ENCODE data around the gene SDK2. TPM values are rescaled to one million over a fixed set of nuclear protein-coding genes. Genes with fewer than 3 reads are reported as not detected.

Gene SDK2
- total RNA-seq, 4 donors from 2014 or later: 0.18 to 3.3 (median 1.2) TPM

DNA sequence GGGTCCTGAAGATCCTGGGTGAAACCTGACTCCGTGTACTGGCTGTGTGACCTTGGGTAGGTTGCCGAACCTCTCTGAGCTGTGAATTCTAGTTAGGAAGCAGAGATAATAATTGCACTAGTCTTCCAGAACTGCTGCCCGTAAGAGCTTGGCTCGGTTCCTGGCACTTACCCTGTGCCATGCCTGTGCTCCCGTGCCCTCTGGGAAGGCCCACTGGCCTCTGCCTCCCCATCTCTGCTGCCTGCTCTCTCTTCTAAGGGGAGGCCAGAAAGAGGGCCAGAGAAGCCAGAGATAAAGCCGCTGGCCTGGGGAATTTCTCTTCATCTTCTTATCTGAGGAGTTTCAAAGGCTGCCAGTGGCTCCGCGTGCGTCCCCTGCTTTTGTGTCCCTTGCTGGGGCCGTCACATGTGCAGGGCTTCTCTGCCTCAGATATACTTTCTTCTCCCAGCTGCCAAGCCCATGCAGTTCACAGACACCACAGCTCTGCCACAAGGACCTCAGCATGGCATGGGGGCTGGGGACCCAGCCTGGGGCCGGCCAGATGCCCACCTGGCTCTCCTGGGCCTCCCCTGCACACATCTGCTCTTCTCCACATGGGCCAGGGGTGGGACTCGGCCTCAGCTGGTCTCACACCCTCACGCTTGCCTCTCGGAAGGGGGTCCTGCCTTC lies 145.2 kb downstream of the SDK2 start:
- TF ChIP-seq POLR2A (IDR thresholded peaks at IDR 0.05): no peak
- TF ChIP-seq, protein P1, sequence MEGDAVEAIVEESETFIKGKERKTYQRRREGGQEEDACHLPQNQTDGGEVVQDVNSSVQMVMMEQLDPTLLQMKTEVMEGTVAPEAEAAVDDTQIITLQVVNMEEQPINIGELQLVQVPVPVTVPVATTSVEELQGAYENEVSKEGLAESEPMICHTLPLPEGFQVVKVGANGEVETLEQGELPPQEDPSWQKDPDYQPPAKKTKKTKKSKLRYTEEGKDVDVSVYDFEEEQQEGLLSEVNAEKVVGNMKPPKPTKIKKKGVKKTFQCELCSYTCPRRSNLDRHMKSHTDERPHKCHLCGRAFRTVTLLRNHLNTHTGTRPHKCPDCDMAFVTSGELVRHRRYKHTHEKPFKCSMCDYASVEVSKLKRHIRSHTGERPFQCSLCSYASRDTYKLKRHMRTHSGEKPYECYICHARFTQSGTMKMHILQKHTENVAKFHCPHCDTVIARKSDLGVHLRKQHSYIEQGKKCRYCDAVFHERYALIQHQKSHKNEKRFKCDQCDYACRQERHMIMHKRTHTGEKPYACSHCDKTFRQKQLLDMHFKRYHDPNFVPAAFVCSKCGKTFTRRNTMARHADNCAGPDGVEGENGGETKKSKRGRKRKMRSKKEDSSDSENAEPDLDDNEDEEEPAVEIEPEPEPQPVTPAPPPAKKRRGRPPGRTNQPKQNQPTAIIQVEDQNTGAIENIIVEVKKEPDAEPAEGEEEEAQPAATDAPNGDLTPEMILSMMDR (IDR thresholded peaks at IDR 0.05): no peak
- no peaks in the 10 kb centered on the region for H3K4me1 ChIP-seq
- H3K4me3 ChIP-seq: no peak overlapping the region
- no peak for DNase-seq
- no peak overlapping the region for H3K27ac ChIP-seq
- no peaks in the 10 kb centered on the region for H3K36me3 ChIP-seq
- peaks cover 0 to 4% (median 0%) of the 10 kb centered on the region in 4 donors for H3K9me3 ChIP-seq
- no peaks in the 10 kb centered on the region for H3K27me3 ChIP-seq

DNA sequence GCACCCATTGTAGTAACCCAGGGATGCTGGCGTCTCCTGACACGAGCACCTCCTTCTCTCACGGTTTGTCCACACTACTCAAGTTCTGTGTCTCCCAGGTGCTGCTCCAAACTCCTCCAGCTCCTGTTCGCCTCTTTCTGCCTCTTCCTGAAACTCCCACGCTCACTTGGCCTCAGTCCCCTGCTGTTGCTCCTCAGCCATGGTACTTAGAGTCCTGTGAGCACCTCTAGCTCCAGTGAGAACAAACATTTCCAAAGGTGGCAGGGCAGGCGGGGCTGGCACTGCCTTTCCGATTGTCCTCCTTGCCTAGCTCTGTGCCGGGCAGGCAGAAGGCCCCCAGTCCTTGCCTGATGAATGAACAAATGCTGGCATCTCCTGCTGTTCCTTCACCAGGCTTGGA lies 146.1 kb downstream of the SDK2 start:
- no peaks in the 10 kb centered on the region for H3K4me1 ChIP-seq
- no peaks in the 10 kb centered on the region for H3K27me3 ChIP-seq
- no peaks in the 10 kb centered on the region for H3K36me3 ChIP-seq
- no peak for TF ChIP-seq POLR2A (IDR thresholded peaks at IDR 0.05)
- TF ChIP-seq, protein P1 (IDR thresholded peaks at IDR 0.05): no peak
- H3K9me3 ChIP-seq: no peaks in the 10 kb centered on the region
- H3K27ac ChIP-seq: no peak overlapping the region
- no peak for DNase-seq
- H3K4me3 ChIP-seq: no peak overlapping the region

DNA sequence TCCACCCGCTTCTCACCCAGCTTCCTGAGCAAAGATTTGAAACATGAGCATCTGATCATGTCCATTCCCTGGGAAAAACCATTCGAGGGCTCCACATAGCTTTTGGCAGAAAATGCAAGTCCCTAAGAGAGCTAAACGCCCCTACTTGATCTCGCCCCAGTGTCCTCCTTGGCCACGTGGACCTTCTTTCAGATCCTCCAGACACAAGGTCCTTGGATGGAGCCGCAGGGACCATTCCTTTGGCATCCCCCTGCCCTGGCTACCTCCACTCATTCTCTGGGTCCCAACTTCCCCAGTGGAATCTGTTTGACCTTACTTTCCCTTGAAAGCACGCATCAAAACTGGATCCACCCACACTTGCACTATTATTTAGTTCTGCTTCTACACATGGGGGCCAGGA lies 146.5 kb downstream of the SDK2 start:
- Histone ChIP-seq H3K4me3 (no peak overlapping the region), H3K36me3 (no peaks in the 10 kb centered on the region), H3K27ac (no peak overlapping the region), H3K4me1 (no peaks in the 10 kb centered on the region), H3K9me3 (no peaks in the 10 kb centered on the region), H3K27me3 (no peaks in the 10 kb centered on the region)
- TF ChIP-seq POLR2A (IDR thresholded peaks at IDR 0.05): no peak
- TF ChIP-seq, protein P1 (IDR thresholded peaks at IDR 0.05): no peak
- no peak for DNase-seq

DNA sequence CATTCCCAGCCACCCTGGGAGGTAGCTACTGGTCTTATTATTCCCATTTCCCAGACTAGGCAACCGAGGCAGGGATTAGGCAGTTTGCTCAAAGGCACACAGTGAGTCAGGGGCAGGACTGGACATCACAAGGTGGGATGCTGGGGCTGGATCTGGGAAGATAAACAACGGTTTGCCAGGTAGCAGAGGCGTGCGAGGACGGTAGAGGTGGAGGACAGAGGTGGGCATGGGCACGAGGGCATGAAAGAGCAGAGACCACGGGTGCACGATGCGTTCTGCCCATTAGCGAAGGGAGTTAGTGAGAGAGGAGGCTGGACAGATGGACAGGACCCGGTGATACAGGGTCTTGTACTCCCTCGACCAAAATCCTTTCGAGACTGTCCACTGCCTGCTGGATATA lies 148.0 kb downstream of the SDK2 start:
- Histone ChIP-seq H3K4me1 (no peaks in the 10 kb centered on the region), H3K36me3 (no peaks in the 10 kb centered on the region), H3K9me3 (no peaks in the 10 kb centered on the region), H3K27me3 (no peaks in the 10 kb centered on the region), H3K27ac (no peak overlapping the region), H3K4me3 (no peak overlapping the region)
- no peak for DNase-seq
- TF ChIP-seq POLR2A (IDR thresholded peaks at IDR 0.05): no peak
- TF ChIP-seq, protein P1 (IDR thresholded peaks at IDR 0.05): no peak

DNA sequence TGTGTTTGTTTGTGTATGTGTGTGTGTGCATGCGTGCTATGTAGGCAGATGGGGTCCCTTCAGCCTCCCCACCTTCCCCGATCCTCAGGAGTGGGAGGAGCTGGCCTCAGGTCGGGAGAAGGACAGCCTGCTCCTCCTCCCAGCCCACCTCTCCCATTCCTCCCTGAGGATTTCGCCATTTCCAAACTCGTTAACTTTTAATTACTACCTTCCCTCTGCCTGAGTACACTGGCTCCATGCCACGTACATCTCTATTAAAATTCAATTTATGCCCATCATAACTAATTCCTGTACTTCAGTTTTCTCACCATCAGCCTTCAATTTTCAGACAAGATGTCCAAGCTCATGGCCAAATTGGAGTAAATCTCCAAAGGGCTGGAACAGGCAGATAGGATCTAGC lies 148.6 kb downstream of the SDK2 start:
- Histone ChIP-seq H3K9me3 (no peaks in the 10 kb centered on the region), H3K27me3 (no peaks in the 10 kb centered on the region), H3K4me1 (no peaks in the 10 kb centered on the region), H3K4me3 (no peak overlapping the region), H3K36me3 (no peaks in the 10 kb centered on the region), H3K27ac (no peak overlapping the region)
- DNase-seq: no peak
- no peak for TF ChIP-seq POLR2A (IDR thresholded peaks at IDR 0.05)
- TF ChIP-seq, protein P1 (IDR thresholded peaks at IDR 0.05): no peak

DNA sequence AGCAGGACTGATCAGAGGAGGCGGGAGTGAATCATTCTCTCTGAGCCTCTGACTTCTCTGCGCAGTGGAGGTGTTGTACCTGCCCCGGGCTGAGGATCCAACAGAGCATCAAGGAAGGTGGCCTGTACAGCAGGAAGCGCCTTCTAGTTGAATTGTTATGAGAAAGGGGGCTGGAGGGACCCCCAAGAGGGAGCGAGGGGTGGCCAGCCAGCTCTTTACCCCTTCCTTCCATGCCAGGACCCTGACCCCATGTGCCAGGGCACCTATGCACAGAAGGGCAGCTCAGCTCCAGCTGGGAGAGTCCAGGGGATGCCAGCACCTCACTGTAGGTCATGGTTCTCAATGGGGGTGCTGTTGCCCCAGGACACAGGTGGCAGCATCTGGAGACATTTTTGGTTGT lies 149.3 kb downstream of the SDK2 start:
- Histone ChIP-seq H3K36me3 (no peaks in the 10 kb centered on the region), H3K4me3 (no peak overlapping the region), H3K27ac (no peak overlapping the region), H3K9me3 (no peaks in the 10 kb centered on the region), H3K4me1 (no peaks in the 10 kb centered on the region), H3K27me3 (no peaks in the 10 kb centered on the region)
- DNase-seq: no peak
- no peak for TF ChIP-seq POLR2A (IDR thresholded peaks at IDR 0.05)
- TF ChIP-seq, protein P1 (IDR thresholded peaks at IDR 0.05): no peak

All from Peyer's patch (tissue), 4 donors.